HUES64 (cell line): ENCODE measurements around the gene DYNLT3.

Experiments used
- H3K27ac ChIP-seq: 2 replicates; pipeline ENCODE4 v1.7.0; 2013; ENCODE audit warnings: low read depth, low read length, inconsistent platforms
- H3K27me3 ChIP-seq: 2 replicates; pipeline ENCODE4 v1.6.1; 2013; ENCODE audit warnings: mild to moderate bottlenecking, low read length; ENCODE audit not compliant: insufficient read depth
- H3K36me3 ChIP-seq: 2 replicates; pipeline ENCODE4 v1.6.1; 2013; ENCODE audit warnings: mild to moderate bottlenecking, low read length; ENCODE audit not compliant: insufficient read depth
- H3K4me1 ChIP-seq: 2 replicates; pipeline ENCODE4 v1.6.1; 2013; ENCODE audit warnings: mild to moderate bottlenecking, low read length, moderate library complexity; ENCODE audit not compliant: insufficient read depth
- H3K4me3 ChIP-seq: 2 replicates; pipeline ENCODE4 v1.5.1; 2013; ENCODE audit warnings: mild to moderate bottlenecking, low read length, moderate library complexity
- H3K9ac ChIP-seq: 2 replicates; pipeline ENCODE4 v1.6.1; 2013; ENCODE audit warnings: mild to moderate bottlenecking, low read depth, low read length
- H3K9me3 ChIP-seq: 2 replicates; pipeline ENCODE4 v1.6.1; 2013; ENCODE audit warnings: low read depth, low read length; ENCODE audit not compliant: insufficient read depth
- WGBS: fragments of 150-250, 120-280 bp; methylation state at CpG from one replicate; pipeline ENCODE4 v1.1.7; 2013; ENCODE audit warnings: missing lambda C conversion rate; 5-methylcytosine and 5-hydroxymethylcytosine counted together

The DYNLT3 gene

GRCh38 chrX:37844622-37845021 is 2.7 kb downstream of the DYNLT3 start:
- no peak overlapping the region for H3K27ac ChIP-seq
- no peak overlapping the region for H3K4me3 ChIP-seq
- H3K4me1 ChIP-seq = no peaks in the 10 kb centered on the region
- H3K27me3 ChIP-seq = no peaks in the 10 kb centered on the region
- H3K9me3 ChIP-seq = no peaks in the 10 kb centered on the region
- H3K36me3 ChIP-seq = peaks cover 11% of the 10 kb centered on the region; the same call in 1 of the 2 replicates
- H3K9ac ChIP-seq = no peak overlapping the region

GRCh38 chrX:37840931-37841330 is 6.4 kb downstream of the DYNLT3 start:
- Histone ChIP-seq H3K9me3 (no peaks in the 10 kb centered on the region), H3K27me3 (no peaks in the 10 kb centered on the region), H3K27ac (no peak overlapping the region), H3K9ac (no peak overlapping the region), H3K36me3 (peaks cover 11% of the 10 kb centered on the region; the same call in 1 of the 2 replicates), H3K4me1 (no peaks in the 10 kb centered on the region), H3K4me3 (no peak overlapping the region)
- WGBS = 91% methylated on average over 3 of the region's 3 CpGs

- H3K4me3 ChIP-seq = no peak overlapping the region
- no peaks in the 10 kb centered on the region for H3K9me3 ChIP-seq
- no peaks in the 10 kb centered on the region for H3K27me3 ChIP-seq
- 89% methylated on average over 4 of the region's 4 CpGs for WGBS
- no peak overlapping the region for H3K9ac ChIP-seq
- H3K36me3 ChIP-seq = peaks cover 3% of the 10 kb centered on the region; the same call in 1 of the 2 replicates
- H3K27ac ChIP-seq = no peak overlapping the region
- H3K4me1 ChIP-seq = no peaks in the 10 kb centered on the region
These were observed 12.4 kb downstream of the DYNLT3 start for GRCh38 chrX:37834937-37835336.

GRCh38 chrX:37830371-37830770 is 17.0 kb downstream of the DYNLT3 start:
- Histone ChIP-seq H3K27ac (no peak overlapping the region), H3K36me3 (no peaks in the 10 kb centered on the region), H3K9me3 (no peaks in the 10 kb centered on the region), H3K9ac (no peak overlapping the region), H3K27me3 (no peaks in the 10 kb centered on the region), H3K4me3 (no peak overlapping the region), H3K4me1 (no peaks in the 10 kb centered on the region)
- WGBS = no CpG with 5 or more reads among the region's 1 CpG

- no peak overlapping the region for H3K4me3 ChIP-seq
- H3K27me3 ChIP-seq = no peaks in the 10 kb centered on the region
- H3K9ac ChIP-seq = no peak overlapping the region
- no CpG with 5 or more reads among the region's 1 CpG for WGBS
- H3K27ac ChIP-seq = no peak overlapping the region
- H3K4me1 ChIP-seq = no peaks in the 10 kb centered on the region
- H3K9me3 ChIP-seq = no peaks in the 10 kb centered on the region
- no peaks in the 10 kb centered on the region for H3K36me3 ChIP-seq
These were observed 17.6 kb downstream of the DYNLT3 start for GRCh38 chrX:37829721-37830120.

GRCh38 chrX:37825215-37825842 is 22.0 kb downstream of the DYNLT3 start:
- Histone ChIP-seq H3K4me3 (no peak overlapping the region), H3K4me1 (no peaks in the 10 kb centered on the region), H3K36me3 (no peaks in the 10 kb centered on the region), H3K9me3 (no peaks in the 10 kb centered on the region), H3K27ac (no peak overlapping the region), H3K27me3 (no peaks in the 10 kb centered on the region), H3K9ac (no peak overlapping the region)
- 7% methylated on average over 2 of the region's 3 CpGs for WGBS

GRCh38 chrX:37824491-37825214 is 22.7 kb downstream of the DYNLT3 start:
- Histone ChIP-seq H3K27ac (no peak overlapping the region), H3K4me3 (no peak overlapping the region), H3K9me3 (no peaks in the 10 kb centered on the region), H3K36me3 (no peaks in the 10 kb centered on the region), H3K4me1 (no peaks in the 10 kb centered on the region), H3K9ac (no peak overlapping the region), H3K27me3 (no peaks in the 10 kb centered on the region)
- WGBS = 80% methylated on average over 1 of the region's 1 CpG

GRCh38 chrX:37820646-37821045 is 26.7 kb downstream of the DYNLT3 start:
- Histone ChIP-seq H3K27me3 (no peaks in the 10 kb centered on the region), H3K27ac (no peak overlapping the region), H3K4me1 (no peaks in the 10 kb centered on the region), H3K9ac (no peak overlapping the region), H3K4me3 (no peak overlapping the region), H3K9me3 (no peaks in the 10 kb centered on the region), H3K36me3 (no peaks in the 10 kb centered on the region)
- no CpG with 5 or more reads among the region's 1 CpG for WGBS

GRCh38 chrX:37818031-37818430 is 29.3 kb downstream of the DYNLT3 start:
- Histone ChIP-seq H3K9me3 (no peaks in the 10 kb centered on the region), H3K27me3 (no peaks in the 10 kb centered on the region), H3K4me3 (no peak overlapping the region), H3K27ac (no peak overlapping the region), H3K36me3 (no peaks in the 10 kb centered on the region), H3K4me1 (no peaks in the 10 kb centered on the region), H3K9ac (no peak overlapping the region)
- WGBS = 100% methylated on average over 1 of the region's 2 CpGs

GRCh38 chrX:37817579-37817978 is 29.8 kb downstream of the DYNLT3 start:
- H3K9ac ChIP-seq = no peak overlapping the region
- H3K27ac ChIP-seq = no peak overlapping the region
- no peak overlapping the region for H3K4me3 ChIP-seq
- H3K9me3 ChIP-seq = no peaks in the 10 kb centered on the region
- no peaks in the 10 kb centered on the region for H3K27me3 ChIP-seq
- H3K4me1 ChIP-seq = no peaks in the 10 kb centered on the region
- WGBS = 100% methylated on average over 2 of the region's 3 CpGs
- no peaks in the 10 kb centered on the region for H3K36me3 ChIP-seq

- Histone ChIP-seq H3K9ac (no peak overlapping the region), H3K36me3 (no peaks in the 10 kb centered on the region), H3K9me3 (no peaks in the 10 kb centered on the region), H3K27me3 (no peaks in the 10 kb centered on the region), H3K27ac (no peak overlapping the region), H3K4me1 (no peaks in the 10 kb centered on the region), H3K4me3 (no peak overlapping the region)
- WGBS = 100% methylated on average over 2 of the region's 2 CpGs
These were observed 30.2 kb downstream of the DYNLT3 start for GRCh38 chrX:37817176-37817575.
